Measurements from ENCODE around the gene VWA5A.

Gene VWA5A

DNA sequence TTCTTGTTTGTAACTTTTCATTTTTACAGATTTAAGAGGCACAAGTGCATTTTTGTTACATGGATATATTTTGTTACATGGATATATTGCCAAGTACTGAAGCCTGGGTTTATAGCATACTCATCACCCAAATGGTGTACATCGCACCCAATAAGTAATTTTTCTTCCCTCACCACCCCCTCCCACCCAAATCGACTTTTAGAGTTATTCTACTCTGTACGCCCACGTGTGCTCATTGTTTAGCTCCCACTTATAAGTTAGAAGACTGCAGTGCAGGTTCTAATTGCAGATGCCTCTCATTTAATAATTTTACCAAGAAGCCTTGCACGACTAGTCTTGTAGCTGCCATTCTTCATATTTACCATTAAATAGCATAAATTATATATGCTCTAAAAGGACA, 20.5 kb upstream of the VWA5A start:
- Histone ChIP-seq H3K36me3 (ENCODE audit: control insufficient read depth, insufficient read depth, low read length) (no peaks in the 10 kb centered on the region), H3K27ac (ENCODE audit: insufficient read depth, low read length, poor library complexity, severe bottlenecking) (no peak overlapping the region), H3K9me3 (ENCODE audit: control insufficient read depth, low read length) (no peaks in the 10 kb centered on the region), H3K4me1 (ENCODE audit: control insufficient read depth, insufficient read depth, low read length, poor library complexity, severe bottlenecking) (no peaks in the 10 kb centered on the region), H3K4me3 (ENCODE audit: insufficient read depth, low read depth, low read length, poor library complexity, severe bottlenecking) (no peak overlapping the region), H3K27me3 (replicated peaks; ENCODE audit: control insufficient read depth, insufficient read depth, low read length, poor library complexity, severe bottlenecking) (no peaks in the 10 kb centered on the region)
- DNase-seq, result no peak

DNA sequence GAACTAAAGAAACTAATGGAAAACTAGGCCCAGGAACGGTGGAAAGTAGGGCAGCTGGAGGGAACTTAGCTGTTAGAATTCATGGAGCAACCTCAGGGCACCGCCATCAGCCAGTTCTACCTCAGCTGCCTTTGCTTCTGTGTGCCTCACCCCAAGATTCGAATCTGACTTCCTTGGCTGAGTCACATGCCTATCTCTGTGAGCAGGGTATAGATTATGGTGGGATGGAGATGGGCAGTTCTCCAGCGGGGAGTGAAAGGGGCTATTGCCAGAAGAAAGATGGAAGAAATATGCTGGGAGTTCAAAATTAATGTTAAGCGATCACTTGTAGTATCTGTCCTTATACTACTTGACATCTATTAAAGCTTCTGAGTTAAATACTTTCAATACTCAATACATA, 18.9 kb upstream of the VWA5A start:
- no peaks in the 10 kb centered on the region for H3K9me3 ChIP-seq (ENCODE audit: control insufficient read depth, low read length)
- H3K4me1 ChIP-seq (ENCODE audit: control insufficient read depth, insufficient read depth, low read length, poor library complexity, severe bottlenecking), result no peaks in the 10 kb centered on the region
- H3K36me3 ChIP-seq (ENCODE audit: control insufficient read depth, insufficient read depth, low read length), result no peaks in the 10 kb centered on the region
- no peaks in the 10 kb centered on the region for H3K27me3 ChIP-seq (replicated peaks; ENCODE audit: control insufficient read depth, insufficient read depth, low read length, poor library complexity, severe bottlenecking)
- H3K27ac ChIP-seq (ENCODE audit: insufficient read depth, low read length, poor library complexity, severe bottlenecking), result no peak overlapping the region
- no peak for DNase-seq
- no peak overlapping the region for H3K4me3 ChIP-seq (ENCODE audit: insufficient read depth, low read depth, low read length, poor library complexity, severe bottlenecking)

DNA sequence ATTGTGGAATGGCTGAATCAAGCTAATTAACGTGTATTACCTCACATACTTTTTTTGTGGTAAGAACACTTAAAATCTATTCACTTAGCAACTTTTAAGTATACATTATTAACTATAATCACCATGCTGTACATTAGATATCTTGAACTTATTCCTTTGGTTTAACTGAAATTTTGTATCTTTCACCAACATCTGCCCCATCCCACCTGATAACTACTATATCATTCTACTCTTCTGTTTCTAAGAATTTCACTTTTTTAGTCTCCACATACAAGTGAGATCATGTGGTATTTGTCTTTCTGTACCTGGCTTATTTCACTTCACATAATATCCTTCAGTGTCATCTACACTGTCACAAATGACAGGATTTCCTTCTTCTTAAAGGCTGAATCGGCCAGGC, 17.1 kb upstream of the VWA5A start:
- no peaks in the 10 kb centered on the region for H3K9me3 ChIP-seq (ENCODE audit: control insufficient read depth, low read length)
- no peaks in the 10 kb centered on the region for H3K27me3 ChIP-seq (replicated peaks; ENCODE audit: control insufficient read depth, insufficient read depth, low read length, poor library complexity, severe bottlenecking)
- no peak overlapping the region for H3K27ac ChIP-seq (ENCODE audit: insufficient read depth, low read length, poor library complexity, severe bottlenecking)
- no peaks in the 10 kb centered on the region for H3K4me1 ChIP-seq (ENCODE audit: control insufficient read depth, insufficient read depth, low read length, poor library complexity, severe bottlenecking)
- no peak overlapping the region for H3K4me3 ChIP-seq (ENCODE audit: insufficient read depth, low read depth, low read length, poor library complexity, severe bottlenecking)
- DNase-seq, result no peak
- H3K36me3 ChIP-seq (ENCODE audit: control insufficient read depth, insufficient read depth, low read length), result no peaks in the 10 kb centered on the region

DNA sequence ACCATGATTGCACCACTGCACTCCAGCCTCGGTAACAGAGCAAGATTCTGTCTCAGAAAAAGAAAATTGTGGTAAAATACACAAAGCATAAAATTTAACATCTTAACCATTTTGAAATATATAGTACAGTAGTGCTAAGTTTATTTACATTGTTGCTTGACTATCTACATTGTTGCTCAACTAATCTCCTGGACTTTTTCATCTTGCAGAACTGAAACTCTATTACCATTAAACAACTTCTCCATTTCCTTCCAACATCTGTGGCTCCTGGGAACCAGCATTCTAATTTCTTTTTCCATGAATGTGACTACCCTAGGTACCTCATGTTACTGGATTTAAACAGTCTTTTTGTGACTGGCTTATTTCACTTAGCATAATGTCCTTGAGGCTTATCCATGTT, 13.5 kb upstream of the VWA5A start:
- DNase-seq, result no peak

DNA sequence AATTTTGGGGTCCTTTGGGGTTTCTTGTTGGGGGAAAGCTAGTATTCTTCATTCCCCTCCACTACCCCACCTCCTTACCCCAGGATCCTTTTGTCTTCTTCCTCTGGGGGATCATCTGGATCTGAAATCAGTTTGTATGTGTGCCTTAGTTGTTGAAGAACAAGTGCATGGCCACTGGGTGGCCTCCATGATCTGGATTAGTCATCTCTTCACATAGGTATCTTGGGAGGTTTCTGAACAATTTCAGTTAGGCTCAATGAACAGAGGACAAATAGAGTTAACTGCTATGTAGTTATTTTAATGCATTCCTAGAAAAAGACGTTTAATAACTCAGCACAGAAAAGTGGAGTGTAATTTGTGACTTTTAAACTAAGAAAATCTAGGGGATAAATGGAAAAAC, 7.1 kb upstream of the VWA5A start:
- no peaks in the 10 kb centered on the region for H3K9me3 ChIP-seq (ENCODE audit: control insufficient read depth, low read length)
- H3K36me3 ChIP-seq (ENCODE audit: control insufficient read depth, insufficient read depth, low read length), result no peaks in the 10 kb centered on the region
- H3K27me3 ChIP-seq (replicated peaks; ENCODE audit: control insufficient read depth, insufficient read depth, low read length, poor library complexity, severe bottlenecking), result no peaks in the 10 kb centered on the region
- DNase-seq, result no peak
- no peak overlapping the region for H3K4me3 ChIP-seq (ENCODE audit: insufficient read depth, low read depth, low read length, poor library complexity, severe bottlenecking)
- no peak overlapping the region for H3K27ac ChIP-seq (ENCODE audit: insufficient read depth, low read length, poor library complexity, severe bottlenecking)
- no peaks in the 10 kb centered on the region for H3K4me1 ChIP-seq (ENCODE audit: control insufficient read depth, insufficient read depth, low read length, poor library complexity, severe bottlenecking)

More for the DNA sequence above, 13.5 kb upstream of the VWA5A start:
- Histone ChIP-seq H3K4me1 (ENCODE audit: control insufficient read depth, insufficient read depth, low read length, poor library complexity, severe bottlenecking) (no peaks in the 10 kb centered on the region), H3K4me3 (ENCODE audit: insufficient read depth, low read depth, low read length, poor library complexity, severe bottlenecking) (no peak overlapping the region), H3K36me3 (ENCODE audit: control insufficient read depth, insufficient read depth, low read length) (no peaks in the 10 kb centered on the region), H3K27ac (ENCODE audit: insufficient read depth, low read length, poor library complexity, severe bottlenecking) (no peak overlapping the region), H3K27me3 (replicated peaks; ENCODE audit: control insufficient read depth, insufficient read depth, low read length, poor library complexity, severe bottlenecking) (no peaks in the 10 kb centered on the region), H3K9me3 (ENCODE audit: control insufficient read depth, low read length) (no peaks in the 10 kb centered on the region)

DNA sequence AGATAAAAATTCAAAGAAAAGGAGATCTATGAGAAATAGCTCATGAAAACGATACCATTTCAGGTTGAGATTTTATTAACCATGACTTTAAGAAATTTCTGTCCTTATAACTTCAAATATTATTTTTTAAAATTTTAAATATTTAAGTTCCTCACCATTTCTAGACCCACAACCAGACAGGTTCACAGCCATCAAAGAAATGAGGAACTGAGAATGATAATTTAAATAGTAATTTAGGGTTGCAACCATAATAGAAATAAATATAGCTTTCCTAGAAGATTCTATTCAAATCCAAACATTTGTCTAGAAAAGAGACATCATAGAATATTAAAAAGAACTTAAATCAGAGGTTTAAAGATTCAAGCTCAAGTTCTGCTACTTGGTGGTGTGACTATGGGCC, 5.9 kb upstream of the VWA5A start:
- H3K4me3 ChIP-seq (ENCODE audit: insufficient read depth, low read depth, low read length, poor library complexity, severe bottlenecking), result no peak overlapping the region
- H3K27ac ChIP-seq (ENCODE audit: insufficient read depth, low read length, poor library complexity, severe bottlenecking), result no peak overlapping the region
- no peaks in the 10 kb centered on the region for H3K4me1 ChIP-seq (ENCODE audit: control insufficient read depth, insufficient read depth, low read length, poor library complexity, severe bottlenecking)
- no peaks in the 10 kb centered on the region for H3K36me3 ChIP-seq (ENCODE audit: control insufficient read depth, insufficient read depth, low read length)
- DNase-seq, result no peak
- no peaks in the 10 kb centered on the region for H3K9me3 ChIP-seq (ENCODE audit: control insufficient read depth, low read length)
- no peaks in the 10 kb centered on the region for H3K27me3 ChIP-seq (replicated peaks; ENCODE audit: control insufficient read depth, insufficient read depth, low read length, poor library complexity, severe bottlenecking)

DNA sequence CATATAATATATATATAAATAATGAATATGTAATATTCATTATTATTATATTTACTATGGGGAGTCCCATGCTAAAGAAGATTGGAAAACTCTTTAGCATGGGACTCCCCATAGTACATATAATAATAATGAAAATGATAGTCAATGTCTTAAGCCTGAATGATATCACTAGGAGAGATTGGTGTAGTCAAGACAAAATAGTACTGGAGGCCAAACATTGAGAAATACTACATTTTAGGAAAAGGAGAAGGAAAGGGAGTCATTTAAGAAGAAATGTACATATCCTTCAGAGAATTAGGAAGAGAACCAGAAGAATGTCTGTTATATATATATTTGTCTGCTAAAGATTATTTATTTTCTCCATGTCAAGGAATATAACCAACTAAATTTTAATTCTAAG, 5.0 kb upstream of the VWA5A start:
- no peaks in the 10 kb centered on the region for H3K4me1 ChIP-seq (ENCODE audit: control insufficient read depth, insufficient read depth, low read length, poor library complexity, severe bottlenecking)
- H3K9me3 ChIP-seq (ENCODE audit: control insufficient read depth, low read length), result no peaks in the 10 kb centered on the region
- H3K27me3 ChIP-seq (replicated peaks; ENCODE audit: control insufficient read depth, insufficient read depth, low read length, poor library complexity, severe bottlenecking), result no peaks in the 10 kb centered on the region
- no peak for DNase-seq
- no peak overlapping the region for H3K27ac ChIP-seq (ENCODE audit: insufficient read depth, low read length, poor library complexity, severe bottlenecking)
- no peak overlapping the region for H3K4me3 ChIP-seq (ENCODE audit: insufficient read depth, low read depth, low read length, poor library complexity, severe bottlenecking)
- no peaks in the 10 kb centered on the region for H3K36me3 ChIP-seq (ENCODE audit: control insufficient read depth, insufficient read depth, low read length)

DNA sequence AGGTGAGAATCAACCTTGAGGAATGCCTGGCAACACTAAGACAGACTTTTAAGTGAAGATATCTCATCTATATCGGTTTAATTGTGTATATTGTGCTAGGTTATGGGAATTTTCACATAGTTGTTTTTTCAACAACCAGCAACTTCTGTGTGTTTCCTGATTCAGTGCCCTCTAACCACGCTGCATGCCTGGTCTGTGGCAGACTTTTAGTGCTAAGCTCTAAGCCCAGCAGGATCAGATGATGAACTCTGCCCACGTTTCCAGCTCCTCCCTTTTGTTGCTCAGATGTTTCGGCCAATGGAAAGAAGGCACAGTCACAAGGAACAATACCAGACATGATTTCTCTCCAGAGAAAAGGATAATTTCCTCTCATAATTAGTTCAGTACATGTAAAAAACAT, 1.4 kb upstream of the VWA5A start:
- no peak overlapping the region for H3K27ac ChIP-seq (ENCODE audit: insufficient read depth, low read length, poor library complexity, severe bottlenecking)
- H3K36me3 ChIP-seq (ENCODE audit: control insufficient read depth, insufficient read depth, low read length), result no peaks in the 10 kb centered on the region
- H3K27me3 ChIP-seq (replicated peaks; ENCODE audit: control insufficient read depth, insufficient read depth, low read length, poor library complexity, severe bottlenecking), result no peaks in the 10 kb centered on the region
- H3K4me1 ChIP-seq (ENCODE audit: control insufficient read depth, insufficient read depth, low read length, poor library complexity, severe bottlenecking), result peaks cover 7% of the 10 kb centered on the region
- H3K9me3 ChIP-seq (ENCODE audit: control insufficient read depth, low read length), result no peaks in the 10 kb centered on the region
- H3K4me3 ChIP-seq (ENCODE audit: insufficient read depth, low read depth, low read length, poor library complexity, severe bottlenecking), result no peak overlapping the region
- no peak for DNase-seq

DNA sequence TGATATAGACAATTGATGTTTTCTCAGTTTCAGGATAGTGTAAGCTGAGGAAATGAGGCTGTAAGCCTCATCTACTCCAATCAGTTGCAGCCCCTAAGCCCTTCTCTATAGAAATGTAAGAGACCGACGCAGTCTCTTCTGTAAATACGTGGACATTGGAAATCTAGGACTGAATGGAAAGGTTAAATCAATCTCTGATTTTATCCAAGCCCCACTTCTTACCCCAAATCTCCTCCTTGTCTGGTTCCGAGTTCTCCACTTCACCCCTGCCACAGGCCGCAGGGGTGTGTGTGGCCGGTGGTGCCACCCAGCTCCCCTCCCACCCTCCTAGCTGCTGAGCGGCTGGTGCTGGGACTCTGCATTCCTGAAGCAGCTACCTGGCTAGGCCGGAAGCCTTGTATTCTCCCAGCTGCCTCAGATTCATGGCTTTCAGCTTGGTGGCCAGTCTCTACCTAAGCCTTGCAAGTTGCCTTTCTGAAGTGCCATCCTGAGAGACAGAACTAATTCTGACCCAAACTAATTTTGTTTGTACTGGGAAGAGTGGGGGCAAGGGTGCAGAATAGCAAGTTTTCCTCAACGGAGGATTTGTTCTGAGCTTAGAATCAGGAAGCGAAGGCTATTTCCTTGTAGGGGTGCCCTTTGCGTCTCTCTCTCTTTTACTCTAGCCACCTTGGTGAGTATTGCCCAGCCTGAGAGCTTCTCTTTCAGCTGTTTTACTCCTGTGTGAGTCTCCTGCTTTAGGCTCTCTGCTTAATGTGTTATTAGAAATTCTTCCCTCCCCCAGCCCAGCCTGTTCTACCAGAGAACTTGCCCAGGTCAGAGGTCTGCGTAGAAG, 749 bp downstream of the VWA5A start:
- Histone ChIP-seq H3K27ac (ENCODE audit: insufficient read depth, low read length, poor library complexity, severe bottlenecking) (no peak overlapping the region), H3K36me3 (ENCODE audit: control insufficient read depth, insufficient read depth, low read length) (no peaks in the 10 kb centered on the region), H3K4me1 (ENCODE audit: control insufficient read depth, insufficient read depth, low read length, poor library complexity, severe bottlenecking) (peaks cover 7% of the 10 kb centered on the region), H3K4me3 (ENCODE audit: insufficient read depth, low read depth, low read length, poor library complexity, severe bottlenecking) (peak overlapping the region; percentile 52), H3K9me3 (ENCODE audit: control insufficient read depth, low read length) (no peaks in the 10 kb centered on the region), H3K27me3 (replicated peaks; ENCODE audit: control insufficient read depth, insufficient read depth, low read length, poor library complexity, severe bottlenecking) (no peaks in the 10 kb centered on the region)
- no peak for DNase-seq

DNA sequence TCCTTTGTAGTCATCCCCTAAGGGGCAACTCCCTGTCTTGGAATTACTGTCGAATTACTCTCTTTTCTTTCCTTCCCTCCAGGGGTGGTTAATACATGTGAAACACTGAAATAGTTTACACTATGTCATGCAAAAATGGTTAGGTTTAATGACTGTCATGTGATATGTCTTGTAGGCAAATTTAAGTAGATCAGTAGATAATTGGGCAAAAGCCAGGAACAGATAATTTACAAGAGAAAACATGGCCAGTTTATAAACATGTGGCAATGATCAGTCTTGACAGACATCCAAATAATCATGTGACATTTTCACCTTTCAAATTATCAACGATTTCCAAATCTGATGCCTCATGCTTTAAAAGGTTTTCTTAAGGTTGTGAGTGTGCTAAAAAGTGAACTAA, 3.9 kb downstream of the VWA5A start:
- Histone ChIP-seq H3K4me1 (ENCODE audit: control insufficient read depth, insufficient read depth, low read length, poor library complexity, severe bottlenecking) (peaks cover 7% of the 10 kb centered on the region), H3K27ac (ENCODE audit: insufficient read depth, low read length, poor library complexity, severe bottlenecking) (no peak overlapping the region), H3K4me3 (ENCODE audit: insufficient read depth, low read depth, low read length, poor library complexity, severe bottlenecking) (no peak overlapping the region), H3K27me3 (replicated peaks; ENCODE audit: control insufficient read depth, insufficient read depth, low read length, poor library complexity, severe bottlenecking) (no peaks in the 10 kb centered on the region), H3K9me3 (ENCODE audit: control insufficient read depth, low read length) (no peaks in the 10 kb centered on the region), H3K36me3 (ENCODE audit: control insufficient read depth, insufficient read depth, low read length) (no peaks in the 10 kb centered on the region)
- no peak for DNase-seq
